DND-41 (cell line): ENCODE data around the gene PPEF1.

Experiments
- ATAC-seq: fragments of 200-7000 bp; cut with Tn5 transposase; 3 replicates; pipeline ENCODE4 v1.9.1; 2021; ENCODE audit warnings: low read depth; ENCODE audit not compliant: insufficient read depth
- DNase-seq: peaks from one replicate; pipeline ENCODE4 v3.0.0-alpha.2; 2020
- H2AFZ ChIP-seq: 2 replicates; pipeline ENCODE4 v1.6.0; 2012; ENCODE audit warnings: low read depth, low read length
- H3K27ac ChIP-seq: 2 replicates; pipeline ENCODE4 v1.5.1; 2012; ENCODE audit warnings: low read length, inconsistent platforms
- H3K27me3 ChIP-seq: fragments of 200-600 bp; sonication (generic); 2 replicates; pipeline ENCODE4 v1.6.0; 2012; ENCODE audit warnings: low read length, mild to moderate bottlenecking, inconsistent platforms; ENCODE audit not compliant: insufficient read depth, poor library complexity
- H3K36me3 ChIP-seq: 2 replicates; pipeline ENCODE4 v1.5.1; 2012; ENCODE audit warnings: low read length, inconsistent platforms; ENCODE audit not compliant: insufficient read depth
- H3K4me1 ChIP-seq: 2 replicates; pipeline ENCODE4 v1.5.1; 2012; ENCODE audit warnings: mild to moderate bottlenecking, low read length; ENCODE audit not compliant: insufficient read depth
- H3K4me2 ChIP-seq: 2 replicates; pipeline ENCODE4 v1.6.0; 2012; ENCODE audit warnings: mild to moderate bottlenecking, moderate library complexity, low read length, inconsistent platforms; ENCODE audit not compliant: insufficient read depth
- H3K4me3 ChIP-seq, 2 experiments: fragments of 200-600 bp in 1 of 2; shearing (Covaris generic) in 1 of 2; 2 replicates each; pipeline ENCODE4 v1.5.1; 2012 to 2016; ENCODE audit warnings: inconsistent platforms in 2 of 2, low read length in 2 of 2, mild to moderate bottlenecking in 2 of 2, low read depth in 1 of 2, moderate library complexity in 1 of 2
- H3K79me2 ChIP-seq: 2 replicates; pipeline ENCODE4 v1.6.0; 2012; ENCODE audit warnings: low read length, inconsistent platforms; ENCODE audit not compliant: insufficient read depth
- H3K9ac ChIP-seq: 2 replicates; pipeline ENCODE4 v1.6.0; 2012; ENCODE audit warnings: low read depth, mild to moderate bottlenecking, inconsistent platforms, low read length, moderate library complexity
- H3K9me3 ChIP-seq: 2 replicates; pipeline ENCODE4 v1.5.1; 2012; ENCODE audit warnings: low read length, moderate library complexity, mild to moderate bottlenecking, inconsistent platforms; ENCODE audit not compliant: insufficient read depth, severe bottlenecking
- H4K20me1 ChIP-seq: 2 replicates; pipeline ENCODE4 v1.6.0; 2012; ENCODE audit warnings: low read length; ENCODE audit not compliant: insufficient read depth
- CTCF ChIP-seq: IDR thresholded peaks from 2 replicates; pipeline ENCODE4 v1.5.1; 2012; ENCODE audit warnings: borderline replicate concordance, low read length, moderate library complexity, mild to moderate bottlenecking; ENCODE audit not compliant: poor library complexity, severe bottlenecking; ENCODE audit errors: extremely low read depth
- EZH2 ChIP-seq: IDR thresholded peaks from 3 replicates; pipeline ENCODE4 v1.6.1; 2012; ENCODE audit warnings: borderline replicate concordance, low read depth, mild to moderate bottlenecking, moderate library complexity, low read length, inconsistent platforms; ENCODE audit not compliant: severe bottlenecking

PPEF1 gene

GRCh38 chrX:18875256-18875878, 167.9 kb downstream of the PPEF1 start:
- Histone ChIP-seq H4K20me1 (no peaks in the 10 kb centered on the region), H3K4me2 (no peak overlapping the region), H3K9ac (no peak overlapping the region), H3K9me3 (no peaks in the 10 kb centered on the region), H3K36me3 (no peaks in the 10 kb centered on the region), H3K27me3 (no peaks in the 10 kb centered on the region), H2AFZ (no peak overlapping the region), H3K4me3 (no peak overlapping the region), H3K4me1 (no peaks in the 10 kb centered on the region), H3K79me2 (no peaks in the 10 kb centered on the region), H3K27ac (no peak overlapping the region)
- ATAC-seq, result no peak
- no peak for DNase-seq
- TF ChIP-seq CTCF (no peak), EZH2 (no peak)

- Histone ChIP-seq H3K4me3 (no peak overlapping the region), H3K27ac (no peak overlapping the region), H2AFZ (no peak overlapping the region), H3K36me3 (no peaks in the 10 kb centered on the region), H3K4me2 (no peak overlapping the region), H3K9ac (no peak overlapping the region), H3K9me3 (no peaks in the 10 kb centered on the region), H4K20me1 (no peaks in the 10 kb centered on the region), H3K27me3 (no peaks in the 10 kb centered on the region), H3K4me1 (no peaks in the 10 kb centered on the region), H3K79me2 (no peaks in the 10 kb centered on the region)
- no peak for DNase-seq
- ATAC-seq, result no peak
- TF ChIP-seq CTCF, result no peak
Measured at GRCh38 chrX:18877469-18877868, 170.0 kb downstream of the PPEF1 start.
